LHCN-M2 (cell line): ENCODE data around the gene MRPL18. TPM values are rescaled to one million over a fixed set of nuclear protein-coding genes. Genes with fewer than 3 reads are reported as not detected.
"Not testable (repeated sequence)": the region's sequence is repeated elsewhere in the genome, so short reads cannot be mapped to it uniquely, and the experiment has no call there.

ENCODE experiments used
- DNase-seq: peaks from one replicate; pipeline ENCODE4 v3.0.0-alpha.2; 2012; ENCODE audit warnings: low read depth
- total RNA-seq: library from RNA; depleted of rRNA; stranded (reverse); fragments of >200 nt; gene quantifications from 2 replicates; pipeline ENCODE4 v1.2.3, GENCODE V29; 2014

Gene MRPL18
- total RNA-seq, 1 experiment from 2014 or later = 111 TPM

DNA sequence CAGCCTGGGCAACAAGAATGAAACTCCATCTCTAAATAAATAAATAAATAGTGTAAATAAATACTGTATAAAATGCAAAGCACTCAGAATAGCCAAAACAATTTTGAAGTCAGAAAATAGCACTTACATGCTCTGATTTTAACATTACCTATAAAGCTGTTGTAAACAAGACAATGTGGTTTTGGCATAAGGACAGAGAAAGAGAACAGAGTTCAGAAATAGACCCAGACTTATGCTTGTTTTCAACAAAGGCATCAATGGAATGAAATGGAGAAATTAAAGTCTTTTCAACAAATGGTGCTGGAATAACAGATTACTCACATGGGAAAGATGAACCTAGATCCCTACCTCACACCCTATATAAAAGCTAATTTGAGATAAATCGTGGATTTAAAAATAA is 18.1 kb upstream of the MRPL18 start:
- DNase-seq = no peak

- no peak for DNase-seq
These were observed 12.9 kb upstream of the MRPL18 start for GRCh38 chr6:159777240-159777904.

GRCh38 chr6:159778131-159778530 is 12.1 kb upstream of the MRPL18 start:
- no peak for DNase-seq

DNA sequence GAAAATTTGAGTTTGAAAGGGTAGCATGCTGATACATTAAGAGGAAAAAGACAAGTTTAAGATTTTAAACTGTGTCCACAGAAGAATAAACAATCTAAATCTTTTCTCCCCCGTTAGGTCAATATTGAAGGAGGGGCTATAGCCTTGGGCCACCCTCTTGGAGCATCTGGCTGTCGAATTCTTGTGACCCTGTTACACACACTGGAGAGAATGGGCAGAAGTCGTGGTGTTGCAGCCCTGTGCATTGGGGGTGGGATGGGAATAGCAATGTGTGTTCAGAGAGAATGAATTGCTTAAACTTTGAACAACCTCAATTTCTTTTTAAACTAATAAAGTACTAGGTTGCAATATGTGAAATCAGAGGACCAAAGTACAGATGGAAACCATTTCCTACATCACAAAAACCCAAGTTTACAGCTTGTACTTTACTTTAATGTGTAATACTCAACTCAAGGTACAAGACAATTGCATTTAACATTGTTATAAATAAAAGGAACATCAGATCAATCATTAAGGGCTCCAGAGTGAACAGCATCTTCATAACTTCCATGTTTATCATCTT is 11.6 kb upstream of the MRPL18 start:
- DNase-seq = no peak

- no peak for DNase-seq
These were observed 2.0 kb upstream of the MRPL18 start for GRCh38 chr6:159788276-159788675.

- peak; percentile 35 for DNase-seq
These were observed 1.4 kb upstream of the MRPL18 start for GRCh38 chr6:159788753-159789376.

GRCh38 chr6:159789377-159790148 is 704 bp upstream of the MRPL18 start, which contains the start of gene TCP1:
TCP1 (minus strand) TSS chr6:159789602; CDS start chr6:159789468, 134 bp downstream.
- DNase-seq = peak; percentile 99

GRCh38 chr6:159790956-159791598 is 810 bp downstream of the MRPL18 start:
- no peak for DNase-seq

- DNase-seq = not testable (repeated sequence)
These were observed 4.7 kb downstream of the MRPL18 start for GRCh38 chr6:159794976-159795375.

DNA sequence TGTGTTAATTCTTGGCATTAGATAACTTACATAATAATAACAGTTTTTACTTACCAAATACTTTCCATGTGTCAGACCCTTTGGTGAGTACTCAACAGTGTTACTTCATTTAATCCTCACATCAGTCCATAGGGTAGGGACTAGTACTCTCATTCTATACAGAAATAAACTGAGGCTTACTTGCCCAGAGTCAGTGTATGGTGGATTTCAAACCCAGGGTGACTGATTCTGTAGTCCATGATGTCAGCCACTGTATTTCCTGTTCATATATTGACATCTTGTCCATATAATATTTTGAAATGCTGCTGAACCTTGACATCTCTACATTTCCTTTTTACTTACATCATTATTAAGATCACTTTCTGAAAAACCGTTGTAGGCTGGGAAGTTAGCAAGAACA is 7.3 kb downstream of the MRPL18 start:
- DNase-seq = no peak

DNA sequence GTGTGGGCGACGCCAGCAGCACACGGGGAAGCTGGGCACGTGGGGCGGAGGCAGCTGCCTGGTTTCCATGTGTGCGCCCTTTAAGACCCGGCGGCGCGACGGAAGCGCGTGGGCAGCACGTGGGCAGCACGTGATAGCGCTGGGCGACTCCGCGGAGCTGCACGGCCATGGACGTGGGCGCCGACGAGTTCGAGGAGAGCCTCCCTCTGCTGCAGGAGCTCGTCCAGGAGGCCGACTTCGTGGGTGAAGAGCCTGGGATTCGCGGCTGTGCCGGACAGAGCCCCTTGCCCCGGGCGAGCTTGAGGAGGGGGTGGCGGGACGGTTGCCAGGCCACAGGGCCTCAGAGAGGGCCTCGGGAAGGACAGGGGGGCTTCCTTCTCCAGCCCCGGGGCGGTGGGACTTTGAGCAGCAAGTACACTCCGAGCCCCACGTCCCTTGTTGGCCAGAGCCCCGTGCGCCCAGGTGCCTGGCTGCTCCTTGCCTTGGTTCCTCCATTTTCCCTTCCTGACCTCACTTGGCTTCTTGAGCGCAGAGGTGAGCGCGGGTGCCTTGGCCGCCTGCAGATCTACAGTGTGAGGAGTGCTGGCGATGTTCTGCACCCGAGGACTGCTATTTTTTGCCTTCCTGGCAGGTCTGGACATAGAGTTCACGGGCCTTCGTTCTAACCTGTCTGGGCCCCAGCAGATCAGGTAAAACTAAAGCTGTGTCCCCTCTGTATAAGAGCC is 10.0 kb downstream of the MRPL18 start, which contains the start of gene PNLDC1:
Gene PNLDC1 (plus strand): TSS at position 136 of the 725 bp plus-strand sequence. CDS start 32 bp downstream, at position 168.
- DNase-seq = no peak

DNA sequence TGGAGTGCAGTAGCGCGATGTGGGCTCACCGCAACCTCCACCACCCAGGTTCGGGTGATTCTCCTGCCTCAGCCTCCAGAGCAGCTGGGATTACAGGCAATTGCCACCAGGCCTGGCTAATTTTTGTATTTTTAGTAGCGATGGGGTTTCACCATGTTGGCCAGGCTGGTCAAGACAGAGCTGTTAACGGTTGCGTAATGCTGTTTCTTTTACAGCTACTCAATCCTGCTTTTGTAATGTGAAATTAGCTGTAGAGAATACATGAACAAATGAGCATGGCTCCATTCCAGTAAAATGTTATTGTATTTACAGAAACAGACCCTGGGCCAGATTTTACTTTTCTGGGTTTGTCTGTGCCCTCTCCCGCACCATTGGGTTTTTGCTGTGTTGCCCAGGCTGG is 11.7 kb downstream of the MRPL18 start:
- no peak for DNase-seq

- DNase-seq = no peak
These were observed 14.2 kb downstream of the MRPL18 start for GRCh38 chr6:159804504-159804903.

DNA sequence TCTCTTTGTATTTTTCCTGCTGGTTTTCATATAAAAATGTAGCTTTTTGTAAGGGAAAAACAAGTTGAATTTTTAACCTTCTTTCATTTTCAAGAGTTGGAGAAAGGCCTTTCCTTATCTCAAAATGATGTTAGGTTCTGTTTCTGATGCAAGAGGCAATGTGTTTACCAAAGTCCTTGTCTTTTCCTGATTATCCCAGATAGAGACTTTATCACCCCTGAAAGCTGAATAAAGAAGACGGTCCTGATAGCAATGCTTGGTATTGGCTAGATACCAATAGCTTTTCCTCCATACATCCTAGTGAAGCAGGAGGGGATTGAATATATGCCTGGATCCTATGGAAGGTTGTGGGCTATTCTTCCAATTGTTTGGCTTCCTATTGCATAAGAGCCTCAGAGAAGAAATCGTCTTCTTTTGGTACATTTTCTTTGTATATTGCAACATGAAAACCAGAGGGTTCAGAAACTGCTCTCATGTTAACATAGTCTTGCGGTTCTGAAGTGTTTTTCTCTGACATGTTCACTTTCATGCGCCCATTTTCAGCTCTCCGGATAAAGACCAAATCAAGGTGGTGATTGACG is 15.3 kb downstream of the MRPL18 start:
- no peak for DNase-seq

DNA sequence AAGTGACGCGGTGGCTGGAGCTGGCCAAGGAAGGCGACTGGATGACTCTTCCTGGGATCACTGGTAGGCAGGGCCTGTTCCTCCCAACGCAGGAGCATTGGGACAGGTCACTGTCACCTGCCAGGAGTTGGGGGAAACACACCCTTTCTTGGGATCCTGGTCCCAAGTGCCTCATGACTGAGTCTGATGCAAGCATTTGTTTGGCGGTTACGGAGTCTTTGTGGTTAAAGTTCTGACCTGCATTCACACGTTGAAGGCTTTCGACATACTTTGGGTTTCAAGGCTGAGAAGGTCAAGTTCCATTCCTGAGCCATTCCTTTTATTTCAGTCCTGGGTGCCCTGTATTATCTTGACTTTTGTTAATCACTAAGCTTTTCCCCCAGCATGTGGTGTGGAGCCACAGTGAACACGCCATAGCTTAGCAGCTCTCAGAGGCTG is 15.8 kb downstream of the MRPL18 start:
- peak; percentile 6 for DNase-seq

DNA sequence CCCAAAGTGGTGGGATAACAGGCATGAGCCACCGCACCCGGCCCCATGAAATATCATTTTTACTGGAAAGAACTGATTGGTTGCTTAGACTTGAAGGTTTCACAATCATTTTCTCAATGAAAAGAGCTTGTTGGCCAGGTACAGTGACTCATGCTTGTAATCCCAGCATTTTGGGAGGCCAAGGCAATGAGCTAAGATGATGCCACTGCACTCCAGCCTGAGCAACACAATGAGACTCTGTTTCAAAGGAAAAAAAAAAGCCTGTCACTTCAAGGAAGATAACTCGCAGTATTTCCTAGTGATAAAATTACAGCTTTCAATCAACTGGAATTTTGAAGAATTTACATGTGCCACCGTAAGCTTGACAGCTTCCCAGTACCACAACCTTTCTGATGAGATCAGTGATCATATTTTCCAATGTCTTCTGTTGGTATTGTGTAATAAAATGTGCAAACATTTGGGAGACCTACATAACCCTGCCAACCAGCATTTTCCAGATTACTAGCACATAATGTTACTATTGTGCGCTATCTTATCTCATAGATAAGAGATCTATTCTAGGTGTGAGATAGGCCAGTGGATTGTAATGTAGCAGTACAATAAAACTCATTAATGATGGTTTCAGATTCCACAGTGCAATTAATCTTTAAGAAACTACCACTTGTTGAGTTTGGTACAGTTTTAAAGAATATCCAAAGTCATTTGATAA is 17.0 kb downstream of the MRPL18 start:
- no peak for DNase-seq

- no peak for DNase-seq
These were observed 18.4 kb downstream of the MRPL18 start for GRCh38 chr6:159808647-159809046.

- no peak for DNase-seq
These were observed 18.9 kb downstream of the MRPL18 start for GRCh38 chr6:159809149-159809548.

- DNase-seq = no peak
These were observed 23.5 kb downstream of the MRPL18 start for GRCh38 chr6:159813781-159814180.

DNA sequence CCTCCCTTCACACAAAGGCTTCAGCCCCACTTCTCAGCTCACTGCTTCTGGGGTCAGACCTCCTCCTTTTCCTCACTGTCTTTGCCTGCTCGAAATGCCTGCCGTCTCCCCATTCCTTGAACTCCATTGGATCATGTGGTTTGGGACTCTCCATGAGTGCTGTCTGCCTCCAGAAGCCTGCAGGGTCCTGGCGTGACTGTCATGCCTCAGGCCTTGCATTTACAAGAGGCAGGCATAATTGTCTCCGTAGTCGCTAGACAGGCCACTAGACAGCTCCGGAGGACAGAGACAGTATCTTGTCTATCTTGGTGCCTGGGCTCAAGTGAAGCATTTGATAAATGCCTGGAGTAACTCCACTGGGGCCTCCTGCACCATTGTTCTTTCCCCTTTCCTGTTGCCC is 25.1 kb downstream of the MRPL18 start:
- no peak for DNase-seq
